Measurements from ENCODE around the gene NUP210. TPM values are rescaled to one million over a fixed set of nuclear protein-coding genes. Genes with fewer than 3 reads are reported as not detected.

The NUP210 gene
- total and polyA plus RNA-seq, 2 of the 13 experiments (the other 11 are each of a cell fraction or from before 2014, with no cell fraction given), result 31.6 to 35.2 TPM

- TF ChIP-seq ZNF687 (CRISPR knock-in tag; IDR thresholded peaks at IDR 0.05) (0 out of 2 replicates have a peak, but pooled peaks have one; percentile 8), PHF5A (CRISPR knock-in tag; IDR thresholded peaks at IDR 0.05; ENCODE audit: low read depth, unreplicated experiment) (no peak), AGO2 (optimal IDR thresholded peaks at IDR 0.05; ENCODE audit: low read depth, low read length) (peak; percentile 32), FOSL2 (CRISPR knock-in tag; IDR thresholded peaks at IDR 0.05) (no peak), KLF15 (CRISPR knock-in tag; IDR thresholded peaks at IDR 0.05; ENCODE audit: borderline replicate concordance) (no peak), ZNF432 (CRISPR knock-in tag; IDR thresholded peaks at IDR 0.05; ENCODE audit: borderline replicate concordance) (no peak), HNF1B (CRISPR knock-in tag; IDR thresholded peaks at IDR 0.05) (no peak), CTCF (CRISPR knock-in tag; IDR thresholded peaks at IDR 0.05) (peak; percentile 49), RAD21 (CRISPR knock-in tag; IDR thresholded peaks at IDR 0.05) (peak; percentile 37; the same call in 1 of the 2 replicates), CBX1 (IDR thresholded peaks at IDR 0.05; ENCODE audit: low read depth) (no peak), SMC3 (IDR thresholded peaks at IDR 0.05; ENCODE audit: low read length) (0 out of 2 replicates have a peak, but pooled peaks have one; percentile 13), STAG1 (CRISPR knock-in tag; IDR thresholded peaks at IDR 0.05) (peak; percentile 57), ZNF782 (CRISPR knock-in tag; IDR thresholded peaks at IDR 0.05; ENCODE audit: borderline replicate concordance) (no peak), USF2 (IDR thresholded peaks at IDR 0.05; ENCODE audit: low read depth, low read length) (no peak), USF2 (CRISPR knock-in tag; IDR thresholded peaks at IDR 0.05; ENCODE audit: borderline replicate concordance) (no peak), ZNF496 (CRISPR knock-in tag; IDR thresholded peaks at IDR 0.05; ENCODE audit: insufficient replicate concordance) (no peak), ZNF644 (CRISPR knock-in tag; IDR thresholded peaks at IDR 0.05; ENCODE audit: low read depth) (no peak), ZFP91 (CRISPR knock-in tag; IDR thresholded peaks at IDR 0.05; ENCODE audit: borderline replicate concordance) (peak; percentile 31; the same call in 1 of the 2 replicates)
Observed at GRCh38 chr3:13353936-13354542, 66.1 kb downstream of the NUP210 start (continued).

All from HepG2 (cell line).